ENCODE data around the gene ALOX12. TPM values are rescaled to one million over a fixed set of nuclear protein-coding genes. Genes with fewer than 3 reads are reported as not detected.
A peak's percentile ranks its signal among the peaks of the same experiment; 100 is the strongest.

Gene ALOX12
- total and polyA plus RNA-seq, 2 experiments from 2014 or later = 0.31 TPM; not detected in 1

DNA sequence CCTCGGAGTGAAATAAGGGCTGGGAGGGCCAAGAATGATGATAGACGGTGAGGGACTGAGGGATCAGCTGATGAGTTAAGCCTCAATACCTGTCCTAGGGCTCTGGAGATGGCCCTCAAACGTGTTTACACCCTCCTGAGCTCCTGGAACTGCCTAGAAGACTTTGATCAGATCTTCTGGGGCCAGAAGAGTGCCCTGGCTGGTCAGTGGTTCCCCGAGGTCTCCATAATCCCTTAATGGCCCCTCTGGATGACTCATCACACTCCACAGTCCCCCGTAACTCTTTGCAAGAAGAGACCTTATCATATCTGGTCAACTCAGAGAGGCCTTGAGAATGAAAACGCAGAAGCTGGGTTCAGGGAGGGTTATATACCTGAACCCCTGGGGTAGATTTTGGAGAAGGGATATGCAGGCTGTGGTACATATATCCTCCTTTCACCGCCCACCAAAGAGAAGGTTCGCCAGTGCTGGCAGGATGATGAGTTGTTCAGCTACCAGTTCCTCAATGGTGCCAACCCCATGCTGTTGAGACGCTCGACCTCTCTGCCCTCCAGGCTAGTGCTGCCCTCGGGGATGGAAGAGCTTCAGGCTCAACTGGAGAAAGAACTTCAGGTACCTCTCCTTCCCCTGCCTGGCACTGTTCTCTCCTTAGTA is 3.1 kb downstream of the ALOX12 start:
- Histone ChIP-seq H3F3A (ENCODE audit: insufficient read depth) (no peaks in the 10 kb centered on the region), H3K4me3 (no peak overlapping the region), H3K27me3 (replicated peaks; ENCODE audit: insufficient read depth) (no peaks in the 10 kb centered on the region), H3K9me2 (ENCODE audit: insufficient read depth) (no peaks in the 10 kb centered on the region), H3K4me1 (ENCODE audit: insufficient read depth) (no peaks in the 10 kb centered on the region), H3K9me3 (ENCODE audit: low read depth) (no peaks in the 10 kb centered on the region), H2AFZ (no peak overlapping the region), H3K27ac (no peak overlapping the region), H3K36me3 (ENCODE audit: low read depth) (peaks cover 15% of the 10 kb centered on the region), H3K9ac (no peak overlapping the region), H4K20me1 (ENCODE audit: insufficient read depth) (no peaks in the 10 kb centered on the region), H3K79me2 (ENCODE audit: insufficient read depth) (peaks cover 20% of the 10 kb centered on the region), H3K4me2 (ENCODE audit: unreplicated experiment) (no peak overlapping the region)
- TF ChIP-seq EZH2phosphoT487 (IDR thresholded peaks at IDR 0.05; ENCODE audit: insufficient read depth, low read depth) (no peak), EZH2 (IDR thresholded peaks at IDR 0.05; ENCODE audit: insufficient read depth, poor library complexity, severe bottlenecking) (no peak)
- DNase-seq = no peak
- in situ Hi-C loops (cut with MboI) = no loop called here
- 74 to 80% methylated on average over 11 of the region's 11 CpGs for WGBS, 2 experiments (ENCODE audit: low coverage in 1 of 2, low lambda C conversion rate in 2 of 2, missing lambda C conversion rate in 2 of 2)

DNA sequence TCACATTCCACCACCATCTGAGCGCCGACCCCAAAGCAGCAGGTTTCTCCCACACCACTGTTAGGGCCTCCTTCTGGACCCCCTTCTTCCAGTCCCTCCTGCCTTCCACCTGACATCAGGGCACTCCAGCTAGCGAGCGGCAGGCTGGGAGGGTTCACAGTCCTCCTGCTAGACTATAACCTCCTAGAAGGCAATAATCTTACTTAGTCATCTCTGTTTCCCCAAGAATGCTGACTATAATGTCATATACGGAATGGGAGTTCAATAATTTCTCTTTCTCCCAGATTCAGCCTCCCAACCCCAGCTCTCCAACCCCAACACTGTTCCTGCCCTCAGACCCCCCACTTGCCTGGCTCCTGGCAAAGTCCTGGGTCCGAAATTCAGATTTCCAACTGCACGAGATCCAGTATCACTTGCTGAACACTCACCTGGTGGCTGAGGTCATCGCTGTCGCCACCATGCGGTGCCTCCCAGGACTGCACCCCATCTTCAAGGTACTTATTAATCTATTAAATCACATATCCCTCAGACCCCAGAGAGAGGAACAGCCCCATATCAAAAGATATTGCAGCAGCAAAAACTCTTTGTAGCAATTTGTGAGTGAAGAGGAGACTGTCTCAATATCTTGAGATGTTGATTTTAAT is 5.6 kb downstream of the ALOX12 start:
- H3K4me3 ChIP-seq = no peak overlapping the region
- TF ChIP-seq EZH2phosphoT487 (IDR thresholded peaks at IDR 0.05; ENCODE audit: insufficient read depth, low read depth) (no peak), EZH2 (IDR thresholded peaks at IDR 0.05; ENCODE audit: insufficient read depth, poor library complexity, severe bottlenecking) (no peak)
- peak; percentile 32 for DNase-seq
- peaks cover 15% of the 10 kb centered on the region for H3K36me3 ChIP-seq (ENCODE audit: low read depth)
- WGBS, 2 experiments (ENCODE audit: low coverage in 1 of 2, low lambda C conversion rate in 2 of 2, missing lambda C conversion rate in 2 of 2) = 70 to 76% methylated on average over 10 of the region's 10 CpGs
- H3K9me3 ChIP-seq (ENCODE audit: low read depth) = no peaks in the 10 kb centered on the region
- H2AFZ ChIP-seq = no peak overlapping the region
- no peaks in the 10 kb centered on the region for H4K20me1 ChIP-seq (ENCODE audit: insufficient read depth)
- peaks cover 31% of the 10 kb centered on the region for H3K79me2 ChIP-seq (ENCODE audit: insufficient read depth)
- H3K27me3 ChIP-seq (replicated peaks; ENCODE audit: insufficient read depth) = no peaks in the 10 kb centered on the region
- H3K27ac ChIP-seq = no peak overlapping the region
- no peaks in the 10 kb centered on the region for H3F3A ChIP-seq (ENCODE audit: insufficient read depth)
- in situ Hi-C loops (cut with MboI) = loop anchor here (10.0 kb wide), 1 partner anchor 337 kb away; no protein-coding TSS in a partner anchor
- no peaks in the 10 kb centered on the region for H3K4me1 ChIP-seq (ENCODE audit: insufficient read depth)
- no peaks in the 10 kb centered on the region for H3K9me2 ChIP-seq (ENCODE audit: insufficient read depth)
- H3K9ac ChIP-seq = no peak overlapping the region
- H3K4me2 ChIP-seq (ENCODE audit: unreplicated experiment) = no peak overlapping the region

DNA sequence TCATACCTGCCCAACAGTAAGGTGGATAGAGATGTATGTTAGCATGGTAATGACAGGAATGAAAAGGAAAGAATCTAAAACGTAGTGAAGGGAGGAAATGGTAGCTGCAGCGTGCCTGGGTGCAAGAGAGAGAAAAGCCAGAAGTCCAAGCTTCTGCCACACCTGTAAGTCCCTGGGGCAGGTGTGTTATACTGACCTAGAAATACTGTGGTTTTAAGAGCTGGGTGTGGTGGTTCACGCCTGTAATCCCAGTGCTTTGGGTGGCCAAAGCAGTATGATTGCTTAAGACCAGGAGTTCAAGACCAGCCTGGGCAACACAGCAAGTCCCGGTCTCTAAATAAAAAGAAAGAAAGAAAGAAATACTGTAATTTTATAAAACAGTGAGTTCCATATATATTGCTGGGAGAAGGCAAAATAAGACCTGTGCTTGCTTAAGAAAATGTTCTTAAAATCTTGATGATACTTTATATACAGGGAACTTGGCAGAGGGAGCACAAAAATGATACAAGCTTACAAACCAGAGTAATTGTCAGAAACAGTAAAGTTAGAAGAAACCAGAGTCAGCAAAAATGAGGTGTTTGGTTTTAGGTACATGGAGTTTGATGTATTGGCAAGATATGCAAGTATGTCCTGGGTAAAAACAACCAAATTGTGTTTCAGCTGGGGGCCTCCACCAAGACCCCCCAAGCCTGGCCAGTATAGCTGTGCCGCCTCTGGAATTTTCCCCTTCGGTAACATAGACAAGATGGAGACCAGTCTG is 6.6 kb downstream of the ALOX12 start:
- in situ Hi-C loops (cut with MboI) = loop anchor here (10.0 kb wide), 1 partner anchor 338 kb away; no protein-coding TSS in a partner anchor
- peaks cover 15% of the 10 kb centered on the region for H3K36me3 ChIP-seq (ENCODE audit: low read depth)
- H4K20me1 ChIP-seq (ENCODE audit: insufficient read depth) = no peaks in the 10 kb centered on the region
- no peak overlapping the region for H3K4me2 ChIP-seq (ENCODE audit: unreplicated experiment)
- H3K4me3 ChIP-seq = no peak overlapping the region
- H3K9me3 ChIP-seq (ENCODE audit: low read depth) = no peaks in the 10 kb centered on the region
- WGBS, 2 experiments (ENCODE audit: low coverage in 1 of 2, low lambda C conversion rate in 2 of 2, missing lambda C conversion rate in 2 of 2) = 88% methylated on average over 6 of the region's 6 CpGs
- H3K9me2 ChIP-seq (ENCODE audit: insufficient read depth) = no peaks in the 10 kb centered on the region
- no peak for DNase-seq
- H3F3A ChIP-seq (ENCODE audit: insufficient read depth) = no peaks in the 10 kb centered on the region
- no peak for TF ChIP-seq EZH2 (IDR thresholded peaks at IDR 0.05; ENCODE audit: insufficient read depth, poor library complexity, severe bottlenecking)
- no peak for TF ChIP-seq EZH2phosphoT487 (IDR thresholded peaks at IDR 0.05; ENCODE audit: insufficient read depth, low read depth)
- no peaks in the 10 kb centered on the region for H3K4me1 ChIP-seq (ENCODE audit: insufficient read depth)
- no peak overlapping the region for H3K9ac ChIP-seq
- no peaks in the 10 kb centered on the region for H3K27me3 ChIP-seq (replicated peaks; ENCODE audit: insufficient read depth)
- H2AFZ ChIP-seq = no peak overlapping the region
- no peak overlapping the region for H3K27ac ChIP-seq
- peaks cover 42% of the 10 kb centered on the region for H3K79me2 ChIP-seq (ENCODE audit: insufficient read depth)

DNA sequence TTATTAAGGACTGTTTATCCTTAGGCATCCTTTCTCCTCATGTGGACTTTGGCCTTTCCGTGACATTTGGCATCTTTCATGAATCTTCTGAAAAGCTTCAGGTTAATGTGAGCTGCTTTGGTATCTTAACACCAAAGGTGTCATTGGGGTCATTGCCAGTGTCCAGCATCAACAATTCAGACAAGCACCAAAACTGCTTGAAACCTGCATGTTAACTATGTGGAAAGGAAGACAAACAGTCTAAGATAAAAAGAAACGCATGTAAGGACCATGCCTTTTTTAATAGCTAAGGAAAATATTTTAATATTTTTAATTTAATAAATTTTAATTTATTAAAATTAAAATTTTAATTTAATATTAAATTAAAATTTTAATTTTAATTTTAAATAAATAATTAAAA is 7.9 kb downstream of the ALOX12 start:
- in situ Hi-C loops (cut with MboI) = loop anchor here (10.0 kb wide), 1 partner anchor 339 kb away; no protein-coding TSS in a partner anchor
- TF ChIP-seq EZH2phosphoT487 (IDR thresholded peaks at IDR 0.05; ENCODE audit: insufficient read depth, low read depth) = no peak
- TF ChIP-seq EZH2 (IDR thresholded peaks at IDR 0.05; ENCODE audit: insufficient read depth, poor library complexity, severe bottlenecking) = no peak
- WGBS, 2 experiments (ENCODE audit: low coverage in 1 of 2, low lambda C conversion rate in 2 of 2, missing lambda C conversion rate in 2 of 2) = 95 to 100% methylated on average over 2 of the region's 2 CpGs
- Histone ChIP-seq H3K27ac (no peak overlapping the region), H3K4me3 (no peak overlapping the region), H3F3A (ENCODE audit: insufficient read depth) (no peaks in the 10 kb centered on the region), H3K79me2 (ENCODE audit: insufficient read depth) (peaks cover 55% of the 10 kb centered on the region), H3K27me3 (replicated peaks; ENCODE audit: insufficient read depth) (no peaks in the 10 kb centered on the region), H3K9ac (no peak overlapping the region), H3K9me2 (ENCODE audit: insufficient read depth) (no peaks in the 10 kb centered on the region), H2AFZ (no peak overlapping the region), H3K4me2 (ENCODE audit: unreplicated experiment) (no peak overlapping the region), H3K4me1 (ENCODE audit: insufficient read depth) (no peaks in the 10 kb centered on the region), H3K9me3 (ENCODE audit: low read depth) (no peaks in the 10 kb centered on the region), H4K20me1 (ENCODE audit: insufficient read depth) (no peaks in the 10 kb centered on the region), H3K36me3 (ENCODE audit: low read depth) (peaks cover 15% of the 10 kb centered on the region)
- DNase-seq = no peak

Data from GM23248 (cell line).